ENCODE data around the gene NHEJ1.

GRCh38 chr2:219209236-219210195 lies 48.9 kb upstream of the NHEJ1 start:
- no peak for TF ChIP-seq CTCF (conservative IDR thresholded peaks at IDR 0.05; ENCODE audit: low read depth, low read length)
- no peak for TF ChIP-seq EZH2 (IDR thresholded peaks at IDR 0.05; ENCODE audit: low read length, unreplicated experiment)
- TF ChIP-seq EZH2phosphoT487 (IDR thresholded peaks at IDR 0.05; ENCODE audit: borderline replicate concordance, low read length), result no peak

Data from PC-3 (cell line).